Measurements from ENCODE around the gene TP53TG5.

Gene TP53TG5

GRCh38 chr20:45325371-45325770 is 52.8 kb downstream of the TP53TG5 start:
- DNase-seq (ENCODE audit: low read depth in 3 of 3): no peak

GRCh38 chr20:45323731-45324130 is 54.4 kb downstream of the TP53TG5 start:
- DNase-seq (ENCODE audit: low read depth in 3 of 3): no peak

GRCh38 chr20:45322952-45323383 is 55.2 kb downstream of the TP53TG5 start:
- DNase-seq (ENCODE audit: low read depth in 3 of 3): no peak

Measured in stimulated activated CD4-positive, alpha-beta T cell treated with anti-CD3 and anti-CD28 coated beads, TNF-alpha, amount 100 ng/mL, for 48 hours (primary cell).